Measurements from ENCODE around the gene SASH1. TPM values are rescaled to one million over a fixed set of nuclear protein-coding genes. Genes with fewer than 3 reads are reported as not detected.

The SASH1 gene
- total and polyA plus RNA-seq, 7 donors = 3.2 to 101 (median 40.5) TPM

DNA sequence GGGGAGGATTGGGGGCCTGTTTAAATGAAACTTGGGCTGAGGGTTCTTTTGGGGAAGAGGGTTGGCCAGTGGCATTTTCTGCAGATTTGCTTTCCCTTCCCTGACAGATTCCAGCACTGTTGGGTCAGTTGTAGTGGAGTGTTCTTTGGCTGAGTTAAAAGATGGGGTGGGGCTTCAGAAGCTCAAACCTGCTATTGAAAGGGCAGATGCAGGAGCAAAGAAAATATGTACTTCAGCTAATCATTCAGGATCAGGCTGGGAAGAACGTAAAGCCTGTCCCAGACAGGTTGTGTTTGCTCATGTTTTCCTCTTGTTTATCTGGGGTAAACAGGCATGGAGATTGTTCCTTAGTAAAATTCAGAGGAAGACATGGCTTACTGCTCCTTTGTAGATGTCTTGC lies 2.5 kb downstream of the SASH1 start:
- TF ChIP-seq POLR2AphosphoS5 (IDR thresholded peaks at IDR 0.05) (no peak), EP300 (IDR thresholded peaks at IDR 0.05) (no peak), CTCF (IDR thresholded peaks at IDR 0.05) (no peak), POLR2A (IDR thresholded peaks at IDR 0.05) (no peak)
- Histone ChIP-seq H3K4me3 (peak overlapping the region in 1 of 4 donors; percentile 11), H3K36me3 (no peaks in the 10 kb centered on the region), H3K27me3 (no peaks in the 10 kb centered on the region), H3K4me1 (peaks cover 0 to 37% (median 28%) of the 10 kb centered on the region in 4 donors), H3K9me3 (no peaks in the 10 kb centered on the region), H3K27ac (peak overlapping the region in 3 of 4 donors; percentile 5 to 85 (median 82))
- no peak for DNase-seq
- intact Hi-C loops (cut with DNase I) = no loop called here
- 10 to 43% methylated on average over 1 of the region's 1 CpG for WGBS, 2 donors

- Histone ChIP-seq H3K36me3 (no peaks in the 10 kb centered on the region), H3K27ac (peak overlapping the region in 2 of 4 donors; percentile 82 to 85), H3K4me3 (no peak overlapping the region), H3K27me3 (no peaks in the 10 kb centered on the region), H3K9me3 (no peaks in the 10 kb centered on the region), H3K4me1 (peaks cover 0 to 37% (median 28%) of the 10 kb centered on the region in 4 donors)
- TF ChIP-seq CTCF (IDR thresholded peaks at IDR 0.05) (no peak), EP300 (IDR thresholded peaks at IDR 0.05) (no peak)
- intact Hi-C loops (cut with DNase I) = no loop called here
- WGBS, 2 donors = 78 to 86% methylated on average over 4 of the region's 4 CpGs
- DNase-seq = no peak
Measured at GRCh38 chr6:148345578-148345977, 2.9 kb downstream of the SASH1 start.

DNA sequence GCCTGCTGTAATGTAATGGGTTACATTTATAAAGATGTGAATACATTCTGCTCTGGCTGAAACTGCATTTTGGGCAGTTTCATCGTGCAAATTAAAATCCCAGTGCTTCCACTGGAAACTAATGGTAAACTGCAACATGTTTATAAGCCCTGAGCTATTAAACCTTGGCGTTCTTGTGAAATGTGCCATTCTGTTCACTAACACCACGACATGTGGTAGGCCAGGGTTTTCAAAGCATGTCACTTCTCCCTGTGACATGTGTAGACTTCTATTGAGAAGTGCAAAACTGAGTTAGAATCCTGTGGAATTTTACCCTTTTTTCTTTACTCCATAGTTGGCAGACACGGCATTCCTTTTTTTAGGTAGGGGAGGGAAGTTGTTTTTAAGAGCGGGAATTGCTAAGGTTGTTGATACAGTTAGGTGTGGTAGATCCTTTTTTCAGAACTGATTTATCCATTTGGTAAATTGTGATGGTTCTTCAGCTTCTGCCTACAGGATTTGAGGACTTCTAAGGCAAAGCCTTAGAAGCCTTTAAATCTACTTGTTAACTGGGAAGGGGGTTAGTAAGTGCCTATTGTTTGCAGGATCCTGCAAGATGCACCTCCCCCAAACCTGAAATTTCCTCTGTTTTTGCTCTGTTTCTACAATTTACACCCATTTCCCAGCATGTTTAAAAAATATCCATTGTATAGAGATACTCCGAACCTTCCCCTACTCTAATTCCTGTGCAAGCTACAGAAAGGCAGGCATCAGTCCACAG lies 4.2 kb downstream of the SASH1 start:
- Histone ChIP-seq H3K36me3 (no peaks in the 10 kb centered on the region), H3K4me3 (no peak overlapping the region), H3K27ac (peak overlapping the region in 1 of 4 donors; percentile 23), H3K27me3 (no peaks in the 10 kb centered on the region), H3K9me3 (no peaks in the 10 kb centered on the region), H3K4me1 (peaks cover 0 to 31% (median 21%) of the 10 kb centered on the region in 4 donors)
- TF ChIP-seq POLR2A (IDR thresholded peaks at IDR 0.05) = no peak
- no peak for TF ChIP-seq POLR2AphosphoS5 (IDR thresholded peaks at IDR 0.05)
- TF ChIP-seq CTCF (IDR thresholded peaks at IDR 0.05) = no peak
- TF ChIP-seq EP300 (IDR thresholded peaks at IDR 0.05) = no peak
- WGBS, 2 donors = 72 to 82% methylated on average over 6 of the region's 6 CpGs
- intact Hi-C loops (cut with DNase I) = no loop called here
- no peak for DNase-seq

DNA sequence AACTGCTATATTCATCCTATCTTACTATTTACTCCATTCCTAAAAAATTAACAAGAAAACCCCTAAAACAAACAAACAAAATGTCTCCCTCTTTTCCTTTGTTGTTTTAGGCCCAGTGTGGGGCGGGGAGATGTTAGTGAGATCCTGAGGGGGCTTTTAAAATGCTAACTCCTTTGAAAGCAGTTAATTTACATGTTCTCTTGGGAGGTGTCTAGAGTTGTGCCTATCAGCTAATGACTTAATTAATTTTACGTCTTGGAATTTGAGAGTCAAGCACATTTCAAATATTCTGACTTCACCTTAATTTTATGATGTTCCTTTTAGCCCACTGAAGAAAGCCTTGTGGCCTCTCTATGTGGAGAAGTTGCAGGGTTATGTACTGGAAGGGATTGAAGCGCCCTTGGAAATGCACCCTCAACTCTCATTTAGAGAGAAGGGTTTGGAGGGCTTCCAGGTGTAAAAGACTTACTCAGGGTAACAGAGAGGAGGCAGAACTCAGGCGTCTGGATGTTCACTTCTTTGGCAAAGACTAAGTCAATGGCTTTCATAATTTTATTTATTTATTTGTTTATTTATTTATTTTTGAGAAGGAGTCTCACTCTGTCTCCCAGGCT lies 4.9 kb downstream of the SASH1 start:
- DNase-seq = no peak
- H3K27ac ChIP-seq = no peak overlapping the region
- no peak overlapping the region for H3K4me3 ChIP-seq
- 69 to 88% methylated on average over 4 of the region's 4 CpGs for WGBS, 2 donors
- H3K9me3 ChIP-seq = no peaks in the 10 kb centered on the region
- TF ChIP-seq CTCF (IDR thresholded peaks at IDR 0.05) (no peak), POLR2AphosphoS5 (IDR thresholded peaks at IDR 0.05) (no peak), EP300 (IDR thresholded peaks at IDR 0.05) (no peak), POLR2A (IDR thresholded peaks at IDR 0.05) (no peak)
- H3K27me3 ChIP-seq = no peaks in the 10 kb centered on the region
- intact Hi-C loops (cut with DNase I) = no loop called here
- no peaks in the 10 kb centered on the region for H3K36me3 ChIP-seq
- peaks cover 0 to 27% (median 20%) of the 10 kb centered on the region in 4 donors for H3K4me1 ChIP-seq

Data from sigmoid colon (tissue), 7 donors.